RWPE1 (cell line): ENCODE results near the gene MEIOSIN.

Experiments used
- CTCF ChIA-PET: fragments of 350-600 bp; sonication (Branson Sonifier 250); formaldehyde crosslinking; extraction: SDS; loops from one replicate; lab custom pipeline; 2021; lab: Yijun Ruan, JAX
- POLR2A ChIA-PET: fragments of 400-600 bp; formaldehyde crosslinking; extraction: SDS; loops from one replicate; lab custom pipeline; 2020; ENCODE audit warnings: antibody characterized with exemption; ENCODE audit not compliant: low non-redundant PET; lab: Yijun Ruan, JAX
- DNase-seq: peaks from one replicate; pipeline ENCODE4 v3.0.0; 2012; ENCODE audit warnings: low spot score
- H3K27ac ChIP-seq: fragments of 450-650 bp; 2 replicates; pipeline ENCODE4 v1.5.1; 2017
- CTCF ChIP-seq: fragments of 450-650 bp; conservative IDR thresholded peaks from 2 replicates; pipeline ENCODE4 v1.5.1; 2017; ENCODE audit warnings: low read depth, mild to moderate bottlenecking

MEIOSIN gene

GRCh38 chr19:45711851-45712698, 21.2 kb upstream of the MEIOSIN start:
- ChIA-PET POLR2A (no interaction called here), CTCF (interaction anchor here (2.9 kb wide), 1 partner anchor 18 kb away, joined by 13 read pairs; no protein-coding TSS in a partner anchor)
- 0 out of 2 replicates have a peak overlapping the region, but pooled peaks have one; percentile 20 for H3K27ac ChIP-seq
- no peak for TF ChIP-seq CTCF
- DNase-seq: no peak

DNA sequence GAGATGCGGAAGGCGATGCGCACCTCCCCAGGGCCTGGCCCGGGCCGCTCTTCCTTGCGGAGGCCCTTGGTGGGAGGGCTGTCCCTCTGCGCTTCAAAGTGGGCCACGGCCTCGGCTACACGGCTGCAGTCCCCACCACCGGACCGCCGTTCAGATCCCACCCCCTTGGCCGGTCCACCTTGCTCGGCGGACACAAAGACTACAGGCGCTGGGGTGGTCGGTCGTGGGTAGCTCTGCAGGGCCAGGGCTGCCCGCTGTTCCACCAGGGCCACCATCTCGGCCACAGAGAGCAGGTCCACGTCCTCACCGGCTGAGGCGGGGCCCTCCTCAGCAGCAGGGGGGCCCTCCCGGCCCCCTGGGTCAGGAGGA, 20.6 kb upstream of the MEIOSIN start:
- TF ChIP-seq CTCF: no peak
- no peak for DNase-seq
- H3K27ac ChIP-seq: peak overlapping the region; percentile 20; the same call in 1 of the 2 replicates
- ChIA-PET POLR2A (no interaction called here), CTCF (no interaction called here)

- no peak for TF ChIP-seq CTCF
- ChIA-PET POLR2A (interaction anchor here (1.0 kb wide), 1 partner anchor 56 kb away, joined by 4 read pairs; the partner anchor contains the start of gene SIX5), CTCF (interaction anchor here (0.7 kb wide), 1 partner anchor 72 kb away, joined by 5 read pairs; no protein-coding TSS in a partner anchor)
- H3K27ac ChIP-seq: peak overlapping the region; percentile 20; the same call in 1 of the 2 replicates
- DNase-seq: no peak
Observed at GRCh38 chr19:45713141-45713540, 20.1 kb upstream of the MEIOSIN start.

DNA sequence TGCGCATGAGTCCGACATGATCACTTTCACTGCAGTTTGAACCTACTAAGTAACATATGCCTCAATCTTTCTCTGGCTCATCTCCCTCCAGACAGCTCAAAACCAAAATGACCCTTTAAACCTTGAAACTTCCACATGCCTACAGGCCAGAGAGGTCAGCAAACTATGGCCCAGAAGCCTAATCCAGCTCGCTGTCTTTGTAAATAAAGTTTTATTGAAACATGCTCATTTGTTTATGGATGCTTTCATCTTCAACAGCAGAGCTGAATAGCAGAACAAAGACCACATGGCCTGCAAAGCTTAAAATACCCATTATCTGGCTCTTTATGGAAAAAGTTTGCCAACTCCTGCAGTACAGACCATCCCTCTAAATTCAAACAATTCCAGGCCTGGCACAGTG, 18.1 kb upstream of the MEIOSIN start:
- H3K27ac ChIP-seq: no peak overlapping the region
- POLR2A ChIA-PET: no interaction called here
- DNase-seq: no peak
- no peak for TF ChIP-seq CTCF
- CTCF ChIA-PET: interaction anchor here (0.5 to 0.6 kb wide), 2 partner anchors 45 to 182 kb away, joined by 4 to 5 read pairs; no protein-coding TSS in a partner anchor

GRCh38 chr19:45716359-45717130, 16.7 kb upstream of the MEIOSIN start:
- H3K27ac ChIP-seq: peak overlapping the region; percentile 92
- DNase-seq: peak; percentile 69
- POLR2A ChIA-PET: interaction anchor here (0.6 to 1.5 kb wide), 3 partner anchors 24 to 51 kb away, joined by 3 to 11 read pairs (median 3); partner anchors contain the start of gene QPCTL
- CTCF ChIA-PET: interaction anchor here (0.6 to 1.9 kb wide), 7 partner anchors 23 to 847 kb away, joined by 3 to 9 read pairs (median 4); partner anchors contain the start of genes IRF2BP1 and QPCTL
- TF ChIP-seq CTCF: no peak
